Activated T-helper 2 cell treated with anti-CD3 and anti-CD28 coated beads, Interferon-gamma antibody, Interleukin-2, Interleukin-4, amounts not matched to agents 10 μg/mL and 5 μg/mL and 100 μg/mL, durations not matched to agents 14 hours and 24 hours and 36 hours (primary cell): ENCODE data around the gene LYRM9. TPM values are rescaled to one million over a fixed set of nuclear protein-coding genes. Genes with fewer than 3 reads are reported as not detected.
"Not testable (repeated sequence)": the region's sequence is repeated elsewhere in the genome, so short reads cannot be mapped to it uniquely, and the experiment has no call there.

Experiments used
- DNase-seq: peaks from one replicate; pipeline ENCODE4 v3.0.0; 2021; ENCODE audit warnings: low spot score
- H3K27ac Mint-ChIP-seq: one replicate; pipeline ENCODE4 v1.8.0; 2021; ENCODE audit warnings: mixed read lengths
- H3K27me3 Mint-ChIP-seq: one replicate; pipeline ENCODE4 v1.8.0; 2021; ENCODE audit warnings: low read depth, mixed read lengths
- H3K36me3 Mint-ChIP-seq: one replicate; pipeline ENCODE4 v1.8.0; 2021; ENCODE audit warnings: low read depth, mixed read lengths
- H3K4me1 Mint-ChIP-seq: one replicate; pipeline ENCODE4 v1.8.0; 2021; ENCODE audit warnings: low read depth, mixed read lengths
- H3K4me3 Mint-ChIP-seq: one replicate; pipeline ENCODE4 v1.8.0; 2021; ENCODE audit warnings: low read depth, mild to moderate bottlenecking, moderate library complexity, mixed read lengths
- H3K9me3 Mint-ChIP-seq: one replicate; pipeline ENCODE4 v1.8.0; 2021; ENCODE audit warnings: mixed read lengths
- intact Hi-C: fragments of 100-400 bp; cut with micrococcal nuclease; formaldehyde crosslinking; loops from one replicate; pipeline ENCODE4 v1.15.1; 2023
- total RNA-seq: library from RNA; stranded (reverse); gene quantifications from 2 replicates; pipeline ENCODE4 v1.2.3, GENCODE V29; 2022

Gene LYRM9
- total RNA-seq, 1 donor from 2014 or later = 3.0 TPM

GRCh38 chr17:27919079-27919478 is 25.9 kb upstream of the LYRM9 start:
- intact Hi-C loops = no loop called here

GRCh38 chr17:27918498-27918897 is 25.3 kb upstream of the LYRM9 start:
- Mint-ChIP-seq H3K4me3 (no peak overlapping the region), H3K9me3 (no peaks in the 10 kb centered on the region), H3K27me3 (peaks cover 2% of the 10 kb centered on the region), H3K27ac (no peak overlapping the region), H3K4me1 (no peaks in the 10 kb centered on the region), H3K36me3 (no peaks in the 10 kb centered on the region)
- intact Hi-C loops = no loop called here
- DNase-seq = no peak

More at GRCh38 chr17:27919079-27919478, 25.9 kb upstream of the LYRM9 start:
- Mint-ChIP-seq H3K9me3 (no peaks in the 10 kb centered on the region), H3K36me3 (no peaks in the 10 kb centered on the region), H3K4me3 (no peak overlapping the region), H3K27ac (no peak overlapping the region), H3K27me3 (peaks cover 2% of the 10 kb centered on the region), H3K4me1 (no peaks in the 10 kb centered on the region)
- DNase-seq = no peak

- H3K27ac Mint-ChIP-seq = no peak overlapping the region
These were observed 23.8 kb upstream of the LYRM9 start for GRCh38 chr17:27917000-27917399.

GRCh38 chr17:27915709-27916108 is 22.5 kb upstream of the LYRM9 start:
- intact Hi-C loops = no loop called here

More at GRCh38 chr17:27917000-27917399, 23.8 kb upstream of the LYRM9 start:
- intact Hi-C loops = no loop called here
- Mint-ChIP-seq H3K27me3 (peaks cover 2% of the 10 kb centered on the region), H3K4me1 (no peaks in the 10 kb centered on the region), H3K9me3 (no peaks in the 10 kb centered on the region), H3K36me3 (no peaks in the 10 kb centered on the region), H3K4me3 (no peak overlapping the region)
- no peak for DNase-seq

GRCh38 chr17:27914382-27914781 is 21.2 kb upstream of the LYRM9 start:
- Mint-ChIP-seq H3K36me3 (no peaks in the 10 kb centered on the region), H3K4me3 (no peak overlapping the region), H3K27ac (no peak overlapping the region), H3K4me1 (no peaks in the 10 kb centered on the region), H3K9me3 (no peaks in the 10 kb centered on the region), H3K27me3 (peaks cover 2% of the 10 kb centered on the region)
- DNase-seq = no peak
- intact Hi-C loops = no loop called here

More at GRCh38 chr17:27915709-27916108, 22.5 kb upstream of the LYRM9 start:
- Mint-ChIP-seq H3K4me1 (no peaks in the 10 kb centered on the region), H3K9me3 (no peaks in the 10 kb centered on the region), H3K4me3 (no peak overlapping the region), H3K27ac (no peak overlapping the region), H3K27me3 (peaks cover 2% of the 10 kb centered on the region), H3K36me3 (no peaks in the 10 kb centered on the region)
- DNase-seq = no peak

GRCh38 chr17:27912964-27913363 is 19.8 kb upstream of the LYRM9 start:
- H3K27me3 Mint-ChIP-seq = peaks cover 2% of the 10 kb centered on the region
- no peaks in the 10 kb centered on the region for H3K9me3 Mint-ChIP-seq
- no peak overlapping the region for H3K27ac Mint-ChIP-seq
- H3K4me3 Mint-ChIP-seq = no peak overlapping the region
- DNase-seq = no peak
- intact Hi-C loops = no loop called here
- H3K36me3 Mint-ChIP-seq = no peaks in the 10 kb centered on the region
- H3K4me1 Mint-ChIP-seq = no peaks in the 10 kb centered on the region

- H3K27me3 Mint-ChIP-seq, intact Hi-C loops, H3K36me3 Mint-ChIP-seq, H3K4me1 Mint-ChIP-seq, H3K9me3 Mint-ChIP-seq, H3K4me3 Mint-ChIP-seq, H3K27ac Mint-ChIP-seq, DNase-seq: not testable (repeated sequence)
These were observed 19.1 kb upstream of the LYRM9 start for GRCh38 chr17:27912299-27912698.

- H3K27me3 Mint-ChIP-seq = peaks cover 8% of the 10 kb centered on the region
- DNase-seq = no peak
- intact Hi-C loops = no loop called here
- no peak overlapping the region for H3K4me3 Mint-ChIP-seq
- H3K4me1 Mint-ChIP-seq = no peaks in the 10 kb centered on the region
- H3K36me3 Mint-ChIP-seq = no peaks in the 10 kb centered on the region
- no peak overlapping the region for H3K27ac Mint-ChIP-seq
- no peaks in the 10 kb centered on the region for H3K9me3 Mint-ChIP-seq
These were observed 14.9 kb upstream of the LYRM9 start for GRCh38 chr17:27907976-27908558.

- Mint-ChIP-seq H3K4me3 (no peak overlapping the region), H3K27me3 (peaks cover 8% of the 10 kb centered on the region), H3K36me3 (no peaks in the 10 kb centered on the region), H3K4me1 (no peaks in the 10 kb centered on the region), H3K9me3 (no peaks in the 10 kb centered on the region), H3K27ac (no peak overlapping the region)
- intact Hi-C loops = no loop called here
- no peak for DNase-seq
These were observed 13.5 kb upstream of the LYRM9 start for GRCh38 chr17:27906623-27907022.

GRCh38 chr17:27906226-27906580 is 13.0 kb upstream of the LYRM9 start:
- peaks cover 8% of the 10 kb centered on the region for H3K27me3 Mint-ChIP-seq
- intact Hi-C loops = no loop called here
- no peaks in the 10 kb centered on the region for H3K4me1 Mint-ChIP-seq
- H3K36me3 Mint-ChIP-seq = no peaks in the 10 kb centered on the region
- DNase-seq = no peak
- no peaks in the 10 kb centered on the region for H3K9me3 Mint-ChIP-seq
- H3K27ac Mint-ChIP-seq = no peak overlapping the region
- H3K4me3 Mint-ChIP-seq = no peak overlapping the region

GRCh38 chr17:27905447-27906225 is 12.5 kb upstream of the LYRM9 start:
- Mint-ChIP-seq H3K27ac (no peak overlapping the region), H3K36me3 (no peaks in the 10 kb centered on the region), H3K4me1 (no peaks in the 10 kb centered on the region), H3K9me3 (no peaks in the 10 kb centered on the region), H3K27me3 (peaks cover 8% of the 10 kb centered on the region), H3K4me3 (no peak overlapping the region)
- no peak for DNase-seq
- intact Hi-C loops = no loop called here

- intact Hi-C loops = no loop called here
- H3K9me3 Mint-ChIP-seq = no peaks in the 10 kb centered on the region
These were observed 11.6 kb upstream of the LYRM9 start for GRCh38 chr17:27904534-27905446.

GRCh38 chr17:27904114-27904513 is 10.9 kb upstream of the LYRM9 start:
- no peaks in the 10 kb centered on the region for H3K36me3 Mint-ChIP-seq
- intact Hi-C loops = no loop called here
- no peak overlapping the region for H3K27ac Mint-ChIP-seq
- no peaks in the 10 kb centered on the region for H3K9me3 Mint-ChIP-seq
- H3K27me3 Mint-ChIP-seq = peaks cover 11% of the 10 kb centered on the region
- H3K4me1 Mint-ChIP-seq = no peaks in the 10 kb centered on the region
- no peak for DNase-seq
- no peak overlapping the region for H3K4me3 Mint-ChIP-seq

More at GRCh38 chr17:27904534-27905446, 11.6 kb upstream of the LYRM9 start:
- H3K27ac Mint-ChIP-seq = no peak overlapping the region
- no peaks in the 10 kb centered on the region for H3K36me3 Mint-ChIP-seq
- no peak overlapping the region for H3K4me3 Mint-ChIP-seq
- no peaks in the 10 kb centered on the region for H3K4me1 Mint-ChIP-seq
- peaks cover 8% of the 10 kb centered on the region for H3K27me3 Mint-ChIP-seq
- DNase-seq = no peak
